22Rv1 (cell line): ENCODE results near the gene CBFA2T2.

Experiments used
- ZFX ChIP-seq: fragments of 450-650 bp; IDR thresholded peaks from 2 replicates; pipeline ENCODE4 v1.6.1; 2017; ENCODE audit warnings: antibody characterized with exemption, borderline replicate concordance
- TF ChIP-seq, protein P1 (sequence below): fragments of 450-650 bp; IDR thresholded peaks from 2 replicates; pipeline ENCODE4 v1.5.1; 2017; ENCODE audit warnings: mild to moderate bottlenecking

GRCh38 chr20:33531047-33531877, 41.4 kb downstream of the CBFA2T2 start:
- TF ChIP-seq, protein P1, sequence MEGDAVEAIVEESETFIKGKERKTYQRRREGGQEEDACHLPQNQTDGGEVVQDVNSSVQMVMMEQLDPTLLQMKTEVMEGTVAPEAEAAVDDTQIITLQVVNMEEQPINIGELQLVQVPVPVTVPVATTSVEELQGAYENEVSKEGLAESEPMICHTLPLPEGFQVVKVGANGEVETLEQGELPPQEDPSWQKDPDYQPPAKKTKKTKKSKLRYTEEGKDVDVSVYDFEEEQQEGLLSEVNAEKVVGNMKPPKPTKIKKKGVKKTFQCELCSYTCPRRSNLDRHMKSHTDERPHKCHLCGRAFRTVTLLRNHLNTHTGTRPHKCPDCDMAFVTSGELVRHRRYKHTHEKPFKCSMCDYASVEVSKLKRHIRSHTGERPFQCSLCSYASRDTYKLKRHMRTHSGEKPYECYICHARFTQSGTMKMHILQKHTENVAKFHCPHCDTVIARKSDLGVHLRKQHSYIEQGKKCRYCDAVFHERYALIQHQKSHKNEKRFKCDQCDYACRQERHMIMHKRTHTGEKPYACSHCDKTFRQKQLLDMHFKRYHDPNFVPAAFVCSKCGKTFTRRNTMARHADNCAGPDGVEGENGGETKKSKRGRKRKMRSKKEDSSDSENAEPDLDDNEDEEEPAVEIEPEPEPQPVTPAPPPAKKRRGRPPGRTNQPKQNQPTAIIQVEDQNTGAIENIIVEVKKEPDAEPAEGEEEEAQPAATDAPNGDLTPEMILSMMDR, result no peak
- no peak for TF ChIP-seq ZFX
